ENCODE data around the gene MDN1. TPM values are rescaled to one million over a fixed set of nuclear protein-coding genes. Genes with fewer than 3 reads are reported as not detected.
"Not testable (repeated sequence)": the region's sequence is repeated elsewhere in the genome, so short reads cannot be mapped to it uniquely, and the experiment has no call there.

Gene MDN1
- total RNA-seq, 2 donors from 2014 or later: 21.3 to 36.0 TPM

DNA sequence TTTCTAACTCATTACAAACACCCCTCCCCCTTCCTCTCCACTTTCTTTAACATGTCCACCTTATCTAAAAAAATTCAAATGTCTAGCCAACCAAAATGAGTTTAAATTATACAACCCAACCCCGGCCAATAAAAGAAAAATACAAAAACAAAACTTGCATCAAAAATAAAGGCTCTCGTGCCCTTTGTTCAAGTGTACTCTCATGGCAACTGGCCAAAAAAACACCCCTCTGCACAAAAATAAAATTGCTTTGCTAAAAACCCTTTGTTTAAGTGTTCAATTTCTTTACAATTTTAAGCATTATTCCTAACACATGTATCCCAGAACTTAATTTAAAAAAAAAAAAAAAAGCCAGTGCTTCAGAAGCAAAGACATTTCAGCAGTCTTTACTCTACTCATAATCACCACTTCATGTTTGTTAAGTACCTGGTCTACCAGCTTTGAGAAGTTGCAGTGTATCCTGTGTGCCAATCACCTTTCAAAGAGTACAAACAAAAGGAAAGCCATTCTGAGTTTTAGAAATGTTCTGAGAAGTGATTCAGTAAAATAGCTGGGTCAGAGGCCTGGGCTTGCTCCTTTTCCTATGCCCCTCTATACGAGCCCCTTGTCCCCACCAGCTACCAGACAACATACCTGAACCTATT, 87.5 kb downstream of the MDN1 start:
- H3K4me1 ChIP-seq (ENCODE audit: control insufficient read depth in 1 of 2, low read depth in 2 of 2): no peaks in the 10 kb centered on the region
- no peaks in the 10 kb centered on the region for H3K9me3 ChIP-seq
- no peaks in the 10 kb centered on the region for H3K27me3 ChIP-seq (replicated peaks; ENCODE audit: insufficient read depth)
- no peak overlapping the region for H3K4me3 ChIP-seq
- peaks cover 26% of the 10 kb centered on the region for H3K36me3 ChIP-seq
- no peak overlapping the region for H3K27ac ChIP-seq
- no peak for DNase-seq (ENCODE audit: low spot score)
- no peak for ATAC-seq (ENCODE audit: insufficient number of reproducible peaks, low FRiP score, low read depth)
- TF ChIP-seq, protein P1, sequence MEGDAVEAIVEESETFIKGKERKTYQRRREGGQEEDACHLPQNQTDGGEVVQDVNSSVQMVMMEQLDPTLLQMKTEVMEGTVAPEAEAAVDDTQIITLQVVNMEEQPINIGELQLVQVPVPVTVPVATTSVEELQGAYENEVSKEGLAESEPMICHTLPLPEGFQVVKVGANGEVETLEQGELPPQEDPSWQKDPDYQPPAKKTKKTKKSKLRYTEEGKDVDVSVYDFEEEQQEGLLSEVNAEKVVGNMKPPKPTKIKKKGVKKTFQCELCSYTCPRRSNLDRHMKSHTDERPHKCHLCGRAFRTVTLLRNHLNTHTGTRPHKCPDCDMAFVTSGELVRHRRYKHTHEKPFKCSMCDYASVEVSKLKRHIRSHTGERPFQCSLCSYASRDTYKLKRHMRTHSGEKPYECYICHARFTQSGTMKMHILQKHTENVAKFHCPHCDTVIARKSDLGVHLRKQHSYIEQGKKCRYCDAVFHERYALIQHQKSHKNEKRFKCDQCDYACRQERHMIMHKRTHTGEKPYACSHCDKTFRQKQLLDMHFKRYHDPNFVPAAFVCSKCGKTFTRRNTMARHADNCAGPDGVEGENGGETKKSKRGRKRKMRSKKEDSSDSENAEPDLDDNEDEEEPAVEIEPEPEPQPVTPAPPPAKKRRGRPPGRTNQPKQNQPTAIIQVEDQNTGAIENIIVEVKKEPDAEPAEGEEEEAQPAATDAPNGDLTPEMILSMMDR (IDR thresholded peaks at IDR 0.05): no peak

DNA sequence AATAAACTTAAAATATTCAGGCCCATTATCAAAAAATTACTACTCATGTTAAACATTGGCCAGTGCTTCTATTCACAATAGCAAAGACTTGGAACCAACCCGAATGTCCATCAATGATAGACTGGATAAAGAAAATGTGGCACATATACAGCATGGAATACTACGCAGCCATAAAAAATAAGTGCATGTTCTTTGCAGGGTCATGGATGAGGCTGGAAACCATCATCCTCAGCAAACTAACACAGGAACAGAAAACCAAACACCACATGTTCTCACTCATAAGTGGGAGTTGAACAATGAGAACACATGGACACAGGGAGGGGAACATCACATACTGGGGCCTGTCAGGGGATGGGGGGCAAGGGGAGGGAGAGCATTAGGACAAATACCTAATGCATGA, 88.3 kb downstream of the MDN1 start:
- H3K9me3 ChIP-seq; H3K4me1 ChIP-seq (ENCODE audit: control insufficient read depth in 1 of 2, low read depth in 2 of 2); H3K27ac ChIP-seq; H3K27me3 ChIP-seq (replicated peaks; ENCODE audit: insufficient read depth); ATAC-seq (ENCODE audit: insufficient number of reproducible peaks, low FRiP score, low read depth); H3K4me3 ChIP-seq; DNase-seq (ENCODE audit: low spot score): not testable (repeated sequence)
- peaks cover 22% of the 10 kb centered on the region for H3K36me3 ChIP-seq

DNA sequence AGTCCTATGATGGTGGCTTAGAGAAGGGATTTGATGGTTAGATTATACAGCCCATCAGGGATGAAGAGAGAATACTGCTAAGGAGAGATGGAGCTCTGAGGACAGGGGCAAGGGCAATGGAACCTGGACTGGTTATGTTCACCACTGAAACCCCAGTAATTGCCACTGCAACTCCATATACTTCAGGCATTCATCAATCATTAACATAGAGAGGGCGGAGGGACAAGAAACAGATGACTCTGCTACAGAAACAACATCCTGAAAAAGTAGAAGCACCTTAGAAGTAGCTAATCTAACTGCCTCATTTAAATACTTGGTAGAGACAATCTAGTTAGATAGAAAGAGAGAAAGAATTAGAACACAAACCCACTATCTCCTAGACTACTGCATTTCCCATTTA, 89.8 kb downstream of the MDN1 start:
- Histone ChIP-seq H3K27ac (no peak overlapping the region), H3K36me3 (peaks cover 19% of the 10 kb centered on the region), H3K9me3 (no peaks in the 10 kb centered on the region), H3K4me1 (ENCODE audit: control insufficient read depth in 1 of 2, low read depth in 2 of 2) (no peaks in the 10 kb centered on the region), H3K27me3 (replicated peaks; ENCODE audit: insufficient read depth) (no peaks in the 10 kb centered on the region), H3K4me3 (no peak overlapping the region)
- DNase-seq (ENCODE audit: low spot score) (no peak), ATAC-seq (ENCODE audit: insufficient number of reproducible peaks, low FRiP score, low read depth) (no peak)
- TF ChIP-seq, protein P1 (IDR thresholded peaks at IDR 0.05): no peak

DNA sequence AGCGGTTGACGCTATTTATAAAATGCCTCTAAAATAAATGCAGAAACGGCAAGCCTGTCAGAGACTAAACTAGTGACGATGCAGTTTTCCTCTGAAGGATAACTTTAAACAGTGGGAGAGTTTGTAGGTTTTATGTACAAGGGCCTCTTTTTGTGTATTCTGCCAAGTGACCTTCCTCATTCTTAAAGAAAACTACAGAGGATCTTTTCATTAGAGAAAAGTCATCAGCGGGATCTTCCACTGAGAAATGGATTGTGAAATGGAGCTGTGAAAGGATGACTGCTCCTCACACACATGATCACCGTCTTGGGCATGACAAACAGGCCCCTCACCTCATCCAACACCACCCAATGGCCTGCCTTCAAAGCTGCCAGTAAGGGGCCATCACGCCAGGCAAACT, 92.1 kb downstream of the MDN1 start:
- TF ChIP-seq, protein P1 (IDR thresholded peaks at IDR 0.05): no peak
- Histone ChIP-seq H3K9me3 (no peaks in the 10 kb centered on the region), H3K36me3 (peaks cover 25% of the 10 kb centered on the region), H3K4me1 (ENCODE audit: control insufficient read depth in 1 of 2, low read depth in 2 of 2) (no peaks in the 10 kb centered on the region), H3K27ac (no peak overlapping the region), H3K4me3 (no peak overlapping the region), H3K27me3 (replicated peaks; ENCODE audit: insufficient read depth) (no peaks in the 10 kb centered on the region)
- DNase-seq (ENCODE audit: low spot score): no peak
- no peak for ATAC-seq (ENCODE audit: insufficient number of reproducible peaks, low FRiP score, low read depth)

DNA sequence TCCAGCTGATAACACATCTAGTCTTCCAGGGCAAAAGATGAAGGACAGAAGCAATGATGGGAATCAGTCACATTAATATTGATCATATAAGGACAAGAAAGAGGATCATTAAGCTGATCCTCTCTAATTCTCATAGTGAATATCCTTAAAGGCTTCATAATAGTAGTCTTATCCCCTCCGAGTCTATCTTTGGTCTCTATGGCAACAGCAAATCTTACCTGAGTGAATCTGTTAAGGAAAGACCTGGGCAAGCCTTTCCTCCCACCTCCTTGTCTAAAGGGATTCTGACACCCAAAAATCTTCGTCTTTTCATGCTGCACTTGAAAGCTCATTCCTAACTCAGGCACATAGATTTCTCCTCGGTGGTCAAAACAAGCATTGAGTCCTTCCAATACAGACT, 94.6 kb downstream of the MDN1 start:
- Histone ChIP-seq H3K9me3 (no peaks in the 10 kb centered on the region), H3K4me3 (no peak overlapping the region), H3K27ac (no peak overlapping the region), H3K27me3 (replicated peaks; ENCODE audit: insufficient read depth) (no peaks in the 10 kb centered on the region), H3K36me3 (peaks cover 32% of the 10 kb centered on the region), H3K4me1 (ENCODE audit: control insufficient read depth in 1 of 2, low read depth in 2 of 2) (no peaks in the 10 kb centered on the region)
- no peak for DNase-seq (ENCODE audit: low spot score)
- TF ChIP-seq, protein P1 (IDR thresholded peaks at IDR 0.05): no peak
- ATAC-seq (ENCODE audit: insufficient number of reproducible peaks, low FRiP score, low read depth): no peak

DNA sequence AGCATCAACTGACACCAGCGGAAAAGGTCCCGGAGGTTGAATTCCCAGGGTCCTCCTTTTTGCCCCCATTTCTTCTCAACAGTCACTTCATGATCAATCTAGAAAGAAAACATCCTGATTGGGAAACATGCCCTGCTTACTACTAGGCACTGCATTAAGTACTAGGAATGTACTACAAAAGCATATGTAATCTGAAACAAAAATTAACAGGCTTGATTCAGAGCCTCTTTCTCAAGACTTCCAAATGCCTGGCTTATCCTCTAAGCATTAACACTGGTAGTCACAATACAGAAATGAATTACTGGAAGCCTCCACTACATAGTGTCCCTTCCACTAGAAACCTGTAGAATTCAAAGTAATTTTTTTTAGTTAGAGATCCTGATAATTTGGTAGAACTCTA, 96.5 kb downstream of the MDN1 start:
- Histone ChIP-seq H3K36me3 (peaks cover 42% of the 10 kb centered on the region), H3K4me1 (ENCODE audit: control insufficient read depth in 1 of 2, low read depth in 2 of 2) (no peaks in the 10 kb centered on the region), H3K27me3 (replicated peaks; ENCODE audit: insufficient read depth) (no peaks in the 10 kb centered on the region), H3K27ac (no peak overlapping the region), H3K4me3 (no peak overlapping the region), H3K9me3 (no peaks in the 10 kb centered on the region)
- DNase-seq (ENCODE audit: low spot score) (no peak), ATAC-seq (ENCODE audit: insufficient number of reproducible peaks, low FRiP score, low read depth) (no peak)
- TF ChIP-seq, protein P1 (IDR thresholded peaks at IDR 0.05): no peak
